HG03558 (cell line): Measurements from ENCODE around the gene ADAMTS17.

Experiments used
- ATAC-seq: cut with Tn5 transposase; IDR thresholded peaks from one replicate; pipeline ENCODE4 v1.9.1; 2021; ENCODE audit warnings: moderate number of reproducible peaks; ENCODE audit not compliant: unreplicated experiment; ENCODE audit errors: extremely low read depth

Gene ADAMTS17

GRCh38 chr15:100253640-100254039, 88.1 kb downstream of the ADAMTS17 start:
- no peak for ATAC-seq

- no peak for ATAC-seq
Observed at GRCh38 chr15:100252779-100253417, 88.9 kb downstream of the ADAMTS17 start.

- no peak for ATAC-seq
Observed at GRCh38 chr15:100252359-100252758, 89.4 kb downstream of the ADAMTS17 start.

- ATAC-seq, result no peak
Observed at GRCh38 chr15:100250176-100250800, 91.5 kb downstream of the ADAMTS17 start.

GRCh38 chr15:100249096-100249815, 92.5 kb downstream of the ADAMTS17 start:
- no peak for ATAC-seq

DNA sequence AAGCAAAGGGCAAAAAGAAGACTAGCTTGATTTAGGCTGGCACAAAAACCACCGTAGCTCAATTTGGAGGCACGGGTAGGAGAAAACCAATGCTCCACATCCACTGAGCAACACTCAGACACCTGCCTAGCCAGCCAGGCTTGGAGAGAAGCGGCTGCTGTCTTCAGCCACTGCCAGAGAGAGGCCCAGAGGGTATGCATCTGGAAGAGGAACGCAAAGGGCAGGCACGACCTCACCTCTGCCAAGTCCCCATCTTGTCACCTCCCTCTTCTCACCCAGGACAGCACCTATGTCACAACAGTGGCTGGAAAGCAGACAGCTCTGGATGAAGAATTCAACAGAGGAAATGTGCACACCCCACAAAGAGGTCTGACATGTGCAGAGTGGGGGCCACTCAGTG, 93.5 kb downstream of the ADAMTS17 start:
- no peak for ATAC-seq

DNA sequence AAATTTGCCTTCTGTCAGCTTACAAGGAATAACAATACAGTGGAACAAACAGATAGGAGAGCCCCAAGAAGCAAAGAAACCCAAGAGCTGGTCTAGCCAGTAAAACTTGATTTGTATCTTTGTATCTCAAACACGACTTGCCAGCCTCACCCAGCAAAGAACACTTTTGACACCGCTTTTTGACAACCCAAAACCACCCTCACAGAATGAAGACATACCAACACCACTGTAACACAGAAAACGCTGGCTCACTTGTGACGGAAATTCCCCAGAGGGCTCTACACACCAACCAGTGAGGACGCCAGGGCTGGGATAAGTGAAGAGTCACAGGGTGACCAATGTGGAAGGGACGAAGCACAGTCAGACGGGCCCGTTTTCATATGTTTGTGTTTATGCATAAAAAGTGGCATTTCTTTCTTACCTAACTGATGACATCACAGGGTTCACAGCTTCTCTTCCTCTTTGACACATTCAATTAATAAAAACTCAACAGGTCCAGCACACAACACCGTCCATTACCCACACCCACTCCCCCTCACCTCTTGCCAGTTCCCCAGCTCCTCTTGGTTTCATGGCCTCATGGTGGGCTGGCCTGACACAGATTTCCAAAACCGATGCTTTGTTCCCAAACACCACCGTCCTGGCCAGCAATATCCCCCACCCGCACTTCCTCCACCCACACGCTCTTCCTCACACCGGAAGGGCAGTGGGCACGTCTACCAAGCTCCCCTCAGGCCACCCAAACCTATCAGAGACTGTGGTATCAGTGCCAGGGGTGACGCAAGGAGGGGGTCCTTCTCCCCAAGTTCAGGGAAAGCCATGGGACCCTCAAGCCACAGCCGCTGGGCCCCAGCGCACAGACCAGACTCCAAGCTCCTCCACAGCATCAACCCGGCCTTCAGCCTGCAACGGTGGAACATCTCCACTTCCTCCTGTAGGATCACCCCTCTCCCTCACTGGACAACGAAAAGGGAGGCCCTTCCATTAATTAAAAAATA, 94.2 kb downstream of the ADAMTS17 start:
- ATAC-seq, result no peak

DNA sequence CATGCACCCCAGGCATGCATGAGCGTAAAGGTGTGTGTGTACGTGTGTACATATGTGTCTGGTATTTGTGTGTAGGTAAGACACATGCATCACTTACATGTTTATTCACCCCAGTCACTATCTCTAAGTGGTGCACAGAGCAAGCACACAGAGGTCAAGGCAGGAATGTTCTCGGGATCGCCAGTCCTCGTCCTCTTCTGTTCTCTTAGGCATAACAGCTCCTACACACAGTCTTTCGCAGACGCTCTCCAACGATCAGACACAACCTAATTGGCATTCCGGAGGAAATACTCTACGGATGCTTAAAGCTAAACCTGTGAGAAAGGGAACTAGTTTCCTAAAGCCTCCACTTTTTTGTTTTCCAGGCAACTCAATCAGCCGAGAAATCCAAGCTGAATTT, 95.9 kb downstream of the ADAMTS17 start:
- ATAC-seq, result no peak

DNA sequence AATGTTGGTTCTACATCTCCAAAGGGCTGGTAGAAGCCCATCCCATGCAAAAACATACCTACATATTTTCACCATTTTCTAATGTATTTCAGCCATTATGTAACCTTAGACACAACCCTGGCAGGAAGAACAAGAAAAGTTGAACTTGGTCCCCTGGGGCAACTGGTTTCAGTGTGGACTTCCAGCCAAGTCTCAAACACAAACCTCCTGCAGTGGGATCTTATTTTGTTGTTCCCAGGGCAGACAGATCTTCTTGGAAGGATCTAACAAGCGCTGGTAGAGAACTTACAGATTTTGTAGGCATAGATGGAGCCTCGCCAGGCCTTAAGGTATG, 96.3 kb downstream of the ADAMTS17 start:
- ATAC-seq, result no peak

GRCh38 chr15:100244796-100245486, 96.8 kb downstream of the ADAMTS17 start:
- ATAC-seq, result no peak

GRCh38 chr15:100242989-100243388, 98.8 kb downstream of the ADAMTS17 start:
- no peak for ATAC-seq

- ATAC-seq, result no peak
Observed at GRCh38 chr15:100241572-100242482, 99.9 kb downstream of the ADAMTS17 start.

- no peak for ATAC-seq
Observed at GRCh38 chr15:100236981-100237720, 104.6 kb downstream of the ADAMTS17 start.

DNA sequence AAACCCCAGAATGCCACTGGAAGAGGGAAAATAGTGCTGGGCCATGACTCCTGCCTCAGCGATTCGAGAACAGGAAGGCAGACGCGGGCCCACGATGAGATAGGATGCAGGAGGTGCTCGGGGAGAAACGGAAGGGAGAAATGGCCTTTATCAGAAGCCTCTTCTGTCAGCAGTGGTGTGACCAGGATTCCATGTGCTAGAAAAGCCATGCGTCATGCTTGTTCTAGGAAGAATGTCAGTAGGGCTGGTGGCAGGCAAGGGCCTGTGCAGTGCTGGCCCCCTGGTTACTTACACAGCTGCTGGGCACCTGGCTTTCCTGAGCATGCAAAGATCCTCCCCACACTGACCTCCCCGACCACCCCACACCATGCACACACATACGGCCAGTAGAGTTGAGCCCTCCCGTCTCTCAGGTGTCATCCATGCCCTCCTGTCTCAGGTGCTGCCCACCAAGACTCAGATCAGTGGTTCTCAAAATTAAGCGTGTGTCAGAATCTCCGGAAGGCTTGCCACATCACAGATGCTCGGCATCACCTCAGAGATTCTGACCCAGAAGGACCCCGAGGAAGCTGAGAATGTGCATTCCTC, 106.7 kb downstream of the ADAMTS17 start:
- ATAC-seq, result no peak

DNA sequence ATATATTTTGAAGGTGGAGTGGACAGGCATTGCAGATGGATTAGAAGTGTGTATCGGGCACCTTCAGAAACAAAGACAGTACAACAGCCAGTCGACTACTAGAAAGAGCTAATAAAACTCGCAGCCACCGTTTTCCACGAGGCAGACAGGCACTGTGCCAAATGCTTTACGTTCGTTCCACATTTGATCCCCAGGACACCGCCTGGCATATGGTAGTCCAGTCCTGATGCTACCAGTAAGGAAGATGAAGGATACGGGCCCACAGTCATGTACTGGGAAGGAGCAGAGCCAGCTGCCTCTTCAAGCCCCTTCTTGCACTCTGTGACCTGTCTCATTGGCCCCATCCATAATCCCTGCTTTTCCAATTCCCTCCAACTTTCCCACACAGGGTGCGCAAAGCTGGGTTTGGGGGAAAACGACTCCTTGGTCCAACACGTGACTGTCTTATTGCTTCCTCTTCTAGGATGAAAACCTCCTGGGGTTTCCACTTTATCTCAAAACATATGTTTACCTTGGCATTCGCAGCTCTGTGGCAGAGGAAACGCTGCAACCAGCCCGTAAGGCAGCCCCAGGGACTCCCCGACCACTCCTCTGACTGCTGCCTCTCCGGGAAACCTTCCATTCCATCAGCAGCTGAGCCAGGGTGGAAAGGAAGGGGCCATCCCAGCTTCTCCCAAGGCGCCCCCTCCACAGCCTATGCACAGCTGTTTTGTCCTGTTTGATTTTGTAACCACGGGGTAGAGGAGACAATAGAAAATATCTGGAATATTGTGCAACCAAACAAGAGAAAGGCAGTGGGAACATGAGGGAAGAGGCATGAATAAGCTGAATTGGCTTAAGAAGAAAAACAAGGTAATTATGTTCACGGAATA, 107.4 kb downstream of the ADAMTS17 start:
- ATAC-seq, result no peak

DNA sequence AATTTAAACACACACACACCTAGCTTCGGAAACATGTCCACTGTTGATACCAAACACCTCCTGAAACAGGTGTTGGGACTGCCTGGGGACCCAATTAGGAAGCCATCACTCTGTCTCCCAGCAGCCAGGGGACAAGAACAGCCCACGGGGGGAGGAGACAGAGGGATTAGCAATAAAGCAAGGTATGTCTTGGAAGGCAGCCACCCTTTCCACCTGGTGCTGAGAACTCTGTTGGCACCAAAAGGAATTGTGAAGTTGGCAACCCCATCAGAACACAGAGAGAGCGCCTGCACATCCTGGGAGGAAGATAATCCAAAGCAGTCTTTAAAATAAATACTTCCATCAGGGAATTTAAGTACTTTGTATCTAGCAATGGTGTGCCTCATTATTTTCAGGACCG, 111.0 kb downstream of the ADAMTS17 start:
- no peak for ATAC-seq
